Activated CD4-positive, alpha-beta memory T cell treated with anti-CD3 and anti-CD28 coated beads, Interleukin-2, amount 10 ng/mL, durations not matched to agents 7 days and 5 days (primary cell): ENCODE data around the gene IRS1. TPM values are rescaled to one million over a fixed set of nuclear protein-coding genes. Genes with fewer than 3 reads are reported as not detected.
"Not testable (repeated sequence)": the region's sequence is repeated elsewhere in the genome, so short reads cannot be mapped to it uniquely, and the experiment has no call there.

Experiments
- CTCF ChIA-PET: fragments of 350-600 bp; sonication (Branson Sonifier 250); formaldehyde crosslinking; loops from one replicate; lab custom pipeline; 2021; ENCODE audit warnings: antibody characterized with exemption, inconsistent platforms; lab: Charles Lee
- POLR2A ChIA-PET: fragments of 350-600 bp; sonication (Branson Sonifier 250); formaldehyde crosslinking; loops from one replicate; lab custom pipeline; 2021; ENCODE audit warnings: antibody characterized with exemption; lab: Charles Lee
- DNase-seq: peaks from one replicate; pipeline ENCODE4 v3.0.0-alpha.2; 2020
- H3K27ac Mint-ChIP-seq: one replicate; pipeline ENCODE4 v1.8.0; 2021; ENCODE audit warnings: mild to moderate bottlenecking, mixed read lengths
- H3K27me3 Mint-ChIP-seq: one replicate; pipeline ENCODE4 v1.8.0; 2021; ENCODE audit warnings: mixed read lengths
- H3K36me3 Mint-ChIP-seq: one replicate; pipeline ENCODE4 v1.8.0; 2021; ENCODE audit warnings: low read depth, mixed read lengths
- H3K4me1 Mint-ChIP-seq: one replicate; pipeline ENCODE4 v1.8.0; 2021; ENCODE audit warnings: mixed read lengths
- H3K4me3 Mint-ChIP-seq: one replicate; pipeline ENCODE4 v1.8.0; 2021; ENCODE audit warnings: mild to moderate bottlenecking, mixed read lengths
- H3K9me3 Mint-ChIP-seq: one replicate; pipeline ENCODE4 v1.8.0; 2021; ENCODE audit warnings: mixed read lengths
- total RNA-seq, 2 experiments: library from RNA; stranded (reverse); gene quantifications; one replicate each; pipeline ENCODE4 v1.2.3, GENCODE V29; 2021

Gene IRS1
- 1 to 10 TPM; 7.2 to 7.4 TPM for total RNA-seq

GRCh38 chr2:226799211-226799975 lies at the start of gene IRS1:
IRS1 (minus strand) TSS chr2:226799820; CDS start chr2:226798738, 1,082 bp downstream.
- peaks cover 14% of the 10 kb centered on the region for H3K36me3 Mint-ChIP-seq
- H3K9me3 Mint-ChIP-seq, result no peaks in the 10 kb centered on the region
- peak within 1 kb of the TSS; percentile 71 for H3K27ac Mint-ChIP-seq
- H3K4me3 Mint-ChIP-seq, result peak within 1 kb of the TSS; percentile 83
- peaks cover 12% of the 10 kb centered on the region for H3K27me3 Mint-ChIP-seq
- CTCF ChIA-PET, result interaction anchor here (0.6 to 6.3 kb wide), 24 partner anchors 9 to 1134 kb away, joined by 3 to 60 read pairs (median 4); partner anchors contain the start of gene RHBDD1
- POLR2A ChIA-PET, result interaction anchor here (0.5 to 6.0 kb wide), 8 partner anchors 10 to 574 kb away, joined by 3 to 49 read pairs (median 7); partner anchors contain the start of gene RHBDD1
- DNase-seq, result peak; percentile 65
- H3K4me1 Mint-ChIP-seq, result peaks cover 43% of the 10 kb centered on the region

DNA sequence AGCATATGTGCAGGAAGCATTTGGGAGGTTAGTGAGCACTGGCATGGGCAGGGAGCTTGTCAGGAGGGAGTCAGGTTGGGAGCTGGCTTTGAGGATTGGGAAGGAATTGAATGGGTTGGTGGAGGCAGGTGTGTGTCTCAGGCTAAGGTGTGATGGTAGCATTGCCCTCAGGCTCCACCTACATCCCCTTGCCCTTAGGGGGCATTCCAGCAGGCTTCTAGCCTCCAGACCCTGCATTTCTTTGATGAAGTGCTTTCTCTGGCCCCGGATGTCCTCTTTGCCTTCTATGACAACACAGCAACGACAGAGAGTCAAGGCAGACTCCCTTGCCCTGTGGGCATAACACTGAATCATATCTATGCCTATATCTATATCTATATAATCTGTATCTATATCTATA lies 49.7 kb upstream of the IRS1 start:
- ChIA-PET CTCF (no interaction called here), POLR2A (interaction anchor here (1.9 kb wide), 1 partner anchor 14 kb away, joined by 6 read pairs; the partner anchor contains the start of gene RHBDD1)
- Mint-ChIP-seq H3K9me3 (no peaks in the 10 kb centered on the region), H3K27ac (no peak overlapping the region), H3K4me3 (no peak overlapping the region), H3K4me1 (peaks cover 5% of the 10 kb centered on the region), H3K27me3 (no peaks in the 10 kb centered on the region), H3K36me3 (peaks cover 10% of the 10 kb centered on the region)
- DNase-seq, result no peak

DNA sequence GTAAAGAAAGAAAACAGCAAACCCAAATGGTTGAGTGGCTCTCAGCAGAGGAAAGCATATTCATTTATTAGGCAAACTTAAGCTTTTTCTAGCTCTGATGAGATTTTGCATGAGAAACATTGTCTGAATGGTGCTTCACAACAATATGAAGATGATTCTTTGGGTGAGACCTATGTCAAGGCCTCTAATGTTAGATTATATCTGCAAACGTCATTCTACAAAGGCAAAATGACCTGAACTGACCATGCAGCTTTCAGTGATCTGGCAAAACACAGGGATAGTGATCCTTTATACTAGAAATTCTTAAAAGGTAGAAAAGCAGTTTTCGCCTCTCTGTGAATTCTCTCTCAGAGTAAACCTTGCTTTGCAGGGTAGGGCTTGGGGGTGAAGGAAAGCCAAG lies 47.9 kb upstream of the IRS1 start:
- DNase-seq, result no peak
- Mint-ChIP-seq H3K27me3 (no peaks in the 10 kb centered on the region), H3K9me3 (no peaks in the 10 kb centered on the region), H3K36me3 (peaks cover 29% of the 10 kb centered on the region), H3K27ac (no peak overlapping the region), H3K4me1 (peaks cover 18% of the 10 kb centered on the region), H3K4me3 (no peak overlapping the region)
- CTCF ChIA-PET, result no interaction called here
- POLR2A ChIA-PET, result interaction anchor here (0.7 kb wide), 1 partner anchor 11 kb away, joined by 3 read pairs; the partner anchor contains the start of gene RHBDD1

- Mint-ChIP-seq H3K9me3 (no peaks in the 10 kb centered on the region), H3K36me3 (peaks cover 33% of the 10 kb centered on the region), H3K4me1 (peaks cover 20% of the 10 kb centered on the region), H3K27ac (no peak overlapping the region), H3K4me3 (no peak overlapping the region), H3K27me3 (no peaks in the 10 kb centered on the region)
- ChIA-PET CTCF (no interaction called here), POLR2A (interaction anchor here (2.0 kb wide), 1 partner anchor 11 kb away, joined by 10 read pairs; the partner anchor contains the start of gene RHBDD1)
- DNase-seq, result no peak
Observed at GRCh38 chr2:226847090-226847489, 47.5 kb upstream of the IRS1 start.

DNA sequence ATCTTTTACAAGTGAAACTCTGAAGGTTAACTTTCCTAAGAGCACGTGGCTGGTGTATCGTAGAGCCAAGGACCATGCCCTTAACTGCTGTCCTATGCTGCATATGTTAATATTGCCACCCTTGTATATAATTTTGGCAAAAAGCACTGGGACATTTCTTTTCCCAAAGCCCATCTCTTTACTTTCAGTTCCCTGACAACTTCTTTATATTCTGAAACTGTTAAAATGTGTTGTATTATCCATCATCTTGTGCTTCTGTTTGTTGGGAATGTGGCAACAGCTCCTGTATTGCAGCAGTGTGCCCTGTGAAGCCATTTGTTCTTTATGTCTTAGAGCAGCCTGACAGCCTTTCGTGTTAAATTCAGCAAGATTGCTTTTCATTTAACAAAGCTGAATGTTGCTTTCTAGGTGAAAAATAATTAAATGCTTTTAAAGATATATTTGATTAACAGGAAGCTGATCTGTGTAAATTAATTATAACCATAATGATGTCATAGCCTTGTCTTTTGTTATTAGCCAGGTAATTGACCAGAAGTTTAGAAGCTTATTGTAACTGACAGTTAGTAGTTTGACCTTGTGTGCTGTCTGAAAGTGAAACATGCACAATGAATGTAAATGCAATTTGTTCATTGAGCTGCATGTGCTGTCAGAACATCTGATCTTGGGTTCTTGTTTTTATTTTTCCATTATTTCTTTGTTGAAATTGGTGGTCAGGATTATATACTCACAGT lies 45.9 kb upstream of the IRS1 start:
- Mint-ChIP-seq H3K27ac (no peak overlapping the region), H3K9me3 (no peaks in the 10 kb centered on the region), H3K27me3 (no peaks in the 10 kb centered on the region), H3K4me3 (no peak overlapping the region), H3K36me3 (peaks cover 41% of the 10 kb centered on the region), H3K4me1 (peaks cover 26% of the 10 kb centered on the region)
- DNase-seq, result no peak
- ChIA-PET CTCF (interaction anchor here (1.1 kb wide), 1 partner anchor 17 kb away, joined by 3 read pairs; no protein-coding TSS in a partner anchor), POLR2A (interaction anchor here (2.0 kb wide), 1 partner anchor 10 kb away, joined by 10 read pairs; the partner anchor contains the start of gene RHBDD1)

DNA sequence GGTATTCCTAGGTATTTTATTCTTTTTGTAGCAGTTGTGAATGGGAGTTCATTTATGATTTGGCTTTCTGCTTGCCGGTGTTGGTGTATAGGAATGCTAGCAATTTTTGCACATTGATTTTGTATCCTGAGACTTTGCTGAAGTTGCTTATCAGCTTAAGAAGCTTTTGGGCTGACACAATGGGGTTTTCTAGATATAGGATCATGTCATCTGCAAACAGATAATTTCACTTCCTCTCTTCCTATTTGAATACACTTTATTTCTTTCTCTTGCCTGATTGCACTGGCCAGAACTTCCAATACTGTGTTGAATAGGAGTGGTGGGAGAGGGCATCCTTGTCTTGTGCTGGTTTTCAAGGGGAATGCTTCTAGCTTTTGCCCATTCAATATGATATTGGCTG lies 43.4 kb upstream of the IRS1 start:
- not testable (repeated sequence) for H3K9me3 Mint-ChIP-seq, H3K27me3 Mint-ChIP-seq
- peaks cover 49% of the 10 kb centered on the region for H3K4me1 Mint-ChIP-seq

DNA sequence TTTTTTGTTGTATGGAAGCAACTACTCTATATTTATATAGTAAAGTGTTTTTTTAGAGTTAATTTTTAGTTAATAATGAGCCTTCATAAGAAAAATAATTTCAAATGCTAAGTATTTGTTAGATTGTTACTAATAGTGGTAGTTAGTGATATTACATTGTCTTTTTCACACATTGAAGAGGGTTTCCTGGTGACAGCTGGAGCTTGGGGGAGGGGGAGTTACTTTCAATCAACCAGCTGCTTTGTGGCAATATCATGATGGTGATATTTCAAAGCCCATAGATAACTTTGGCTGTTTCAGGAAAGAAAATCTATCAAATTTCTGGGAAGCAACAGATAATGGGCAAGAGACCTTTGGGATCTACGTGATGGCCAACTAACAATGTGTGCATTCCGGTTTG lies 40.3 kb upstream of the IRS1 start:
- no peaks in the 10 kb centered on the region for H3K27me3 Mint-ChIP-seq
- CTCF ChIA-PET, result interaction anchor here (7.6 kb wide), 1 partner anchor 39 kb away, joined by 60 read pairs; the partner anchor contains the start of gene IRS1
- no peak for DNase-seq
- no peaks in the 10 kb centered on the region for H3K9me3 Mint-ChIP-seq
- H3K27ac Mint-ChIP-seq, result peak overlapping the region; percentile 100
- H3K36me3 Mint-ChIP-seq, result peaks cover 65% of the 10 kb centered on the region
- POLR2A ChIA-PET, result interaction anchor here (0.8 to 1.4 kb wide), 3 partner anchors 47 to 190 kb away, joined by 3 to 4 read pairs (median 3); no protein-coding TSS in a partner anchor
- peak overlapping the region; percentile 97 for H3K4me3 Mint-ChIP-seq
- peaks cover 63% of the 10 kb centered on the region for H3K4me1 Mint-ChIP-seq

More for the DNA sequence above, 43.4 kb upstream of the IRS1 start:
- H3K27ac Mint-ChIP-seq, DNase-seq, POLR2A ChIA-PET, CTCF ChIA-PET, H3K4me3 Mint-ChIP-seq: not testable (repeated sequence)
- H3K36me3 Mint-ChIP-seq, result peaks cover 48% of the 10 kb centered on the region

DNA sequence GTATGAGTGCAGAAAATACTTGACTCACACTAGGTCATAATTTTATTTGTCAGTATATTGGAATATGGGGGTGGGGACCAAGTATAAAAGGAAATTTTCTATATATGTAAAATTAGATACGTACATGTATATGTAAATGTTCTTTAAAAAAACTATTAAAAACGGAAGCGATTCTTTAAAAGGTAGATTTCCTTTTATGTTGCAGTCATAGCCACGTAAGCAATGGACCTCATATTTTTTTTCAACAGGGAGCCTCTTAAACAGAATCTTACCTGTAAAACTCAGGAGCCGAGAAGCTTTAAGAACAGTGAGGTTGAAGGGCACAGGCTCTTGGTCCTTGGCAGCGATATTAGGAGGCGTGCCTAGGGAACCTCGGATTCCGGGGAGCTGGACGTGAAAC lies 39.5 kb upstream of the IRS1 start:
- H3K9me3 Mint-ChIP-seq, result no peaks in the 10 kb centered on the region
- peaks cover 63% of the 10 kb centered on the region for H3K36me3 Mint-ChIP-seq
- H3K4me1 Mint-ChIP-seq, result peaks cover 62% of the 10 kb centered on the region
- DNase-seq, result no peak
- H3K4me3 Mint-ChIP-seq, result peak overlapping the region; percentile 97
- peak overlapping the region; percentile 100 for H3K27ac Mint-ChIP-seq
- H3K27me3 Mint-ChIP-seq, result no peaks in the 10 kb centered on the region
- POLR2A ChIA-PET, result interaction anchor here (0.8 to 2.1 kb wide), 4 partner anchors 40 to 188 kb away, joined by 3 to 10 read pairs (median 4); partner anchors contain the start of gene IRS1
- CTCF ChIA-PET, result interaction anchor here (1.1 to 7.6 kb wide), 2 partner anchors 38 to 114 kb away, joined by 4 to 60 read pairs; partner anchors contain the start of gene IRS1

DNA sequence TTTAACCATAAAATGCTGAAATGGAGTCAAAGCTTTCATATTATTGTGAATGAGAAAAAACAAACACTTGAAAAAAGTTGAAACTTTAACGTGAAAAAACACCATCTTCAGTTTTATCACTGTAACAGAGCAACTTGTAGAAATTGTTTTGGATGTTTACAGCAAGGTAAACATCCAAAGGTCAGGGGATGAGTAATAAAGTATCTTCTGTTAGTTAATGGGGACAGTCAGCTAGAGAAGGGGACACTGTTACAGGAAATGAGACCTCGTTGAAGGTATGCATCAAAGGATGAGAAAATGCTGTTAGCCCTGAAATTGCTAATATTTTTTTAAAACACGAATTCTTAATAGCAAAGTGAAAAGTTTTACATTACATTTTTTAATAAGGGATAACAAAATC lies 39.1 kb upstream of the IRS1 start:
- Mint-ChIP-seq H3K27me3 (no peaks in the 10 kb centered on the region), H3K4me1 (peaks cover 65% of the 10 kb centered on the region), H3K36me3 (peaks cover 59% of the 10 kb centered on the region), H3K9me3 (no peaks in the 10 kb centered on the region), H3K27ac (peak overlapping the region; percentile 100), H3K4me3 (peak overlapping the region; percentile 97)
- CTCF ChIA-PET, result interaction anchor here (0.7 to 7.6 kb wide), 3 partner anchors 38 to 147 kb away, joined by 3 to 60 read pairs (median 4); partner anchors contain the start of gene IRS1
- POLR2A ChIA-PET, result interaction anchor here (0.6 to 2.1 kb wide), 4 partner anchors 39 to 187 kb away, joined by 3 to 10 read pairs (median 4); partner anchors contain the start of gene IRS1
- no peak for DNase-seq

DNA sequence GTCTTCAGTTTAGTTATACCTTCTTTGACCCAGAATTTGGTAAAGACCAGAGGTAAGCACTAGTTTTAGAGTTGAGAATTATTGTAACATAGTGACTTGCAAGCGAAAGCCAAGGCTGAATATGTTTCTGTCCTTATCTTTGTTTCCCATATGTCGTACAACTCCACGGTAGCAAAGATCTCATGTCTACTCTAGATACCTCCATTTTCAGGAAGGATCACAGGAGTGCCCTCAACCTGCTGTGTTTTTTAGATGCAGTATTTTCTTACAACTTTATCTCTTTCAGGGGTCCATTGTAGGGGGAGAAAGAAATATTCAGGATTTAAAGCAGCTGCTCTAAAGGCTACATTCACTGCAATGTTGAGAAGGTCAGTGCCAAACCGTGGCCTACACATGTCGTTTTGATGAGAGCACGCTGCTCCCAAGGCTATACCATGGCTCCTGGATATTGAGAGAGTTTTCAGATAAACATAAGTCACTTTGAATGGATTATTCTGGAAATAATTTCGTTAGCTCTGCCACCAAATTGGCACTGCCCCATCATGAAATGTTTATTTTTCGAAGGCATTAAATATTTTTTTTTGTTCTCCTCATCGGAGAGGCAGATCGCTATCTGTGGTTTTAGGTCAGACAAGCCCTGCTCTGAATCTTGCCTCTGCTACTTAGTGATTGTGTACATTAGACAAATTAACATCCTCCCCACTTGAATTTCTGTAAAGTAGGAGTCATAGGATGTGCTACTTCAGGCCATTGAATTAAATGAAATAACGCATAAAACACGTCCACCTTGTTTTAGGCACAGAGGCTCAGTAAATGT lies 38.4 kb upstream of the IRS1 start:
- no peaks in the 10 kb centered on the region for H3K9me3 Mint-ChIP-seq
- ChIA-PET POLR2A (interaction anchor here (0.6 to 3.2 kb wide), 5 partner anchors 35 to 186 kb away, joined by 3 to 44 read pairs (median 4); partner anchors contain the start of gene IRS1), CTCF (interaction anchor here (0.7 to 7.6 kb wide), 3 partner anchors 37 to 148 kb away, joined by 3 to 60 read pairs (median 4); partner anchors contain the start of gene IRS1)
- peaks cover 64% of the 10 kb centered on the region for H3K4me1 Mint-ChIP-seq
- DNase-seq, result no peak
- peak overlapping the region; percentile 100 for H3K27ac Mint-ChIP-seq
- H3K27me3 Mint-ChIP-seq, result no peaks in the 10 kb centered on the region
- H3K4me3 Mint-ChIP-seq, result peak overlapping the region; percentile 97
- peaks cover 55% of the 10 kb centered on the region for H3K36me3 Mint-ChIP-seq

- Mint-ChIP-seq H3K27me3 (no peaks in the 10 kb centered on the region), H3K27ac (peak overlapping the region; percentile 100), H3K4me1 (peaks cover 61% of the 10 kb centered on the region), H3K36me3 (peaks cover 52% of the 10 kb centered on the region), H3K9me3 (no peaks in the 10 kb centered on the region), H3K4me3 (peak overlapping the region; percentile 97)
- DNase-seq, result no peak
- CTCF ChIA-PET, result interaction anchor here (7.6 kb wide), 1 partner anchor 36 kb away, joined by 60 read pairs; the partner anchor contains the start of gene IRS1
- POLR2A ChIA-PET, result interaction anchor here (1.0 to 3.2 kb wide), 3 partner anchors 35 to 47 kb away, joined by 3 to 44 read pairs (median 10); partner anchors contain the start of gene IRS1
Observed at GRCh38 chr2:226837334-226837733, 37.7 kb upstream of the IRS1 start.
